8988T (cell line): ENCODE results near the gene ADRB1.

Experiments used
- DNase-seq: peaks from one replicate; pipeline ENCODE4 v3.0.0; 2011

ADRB1 gene

GRCh38 chr10:114043532-114044246, at the start of gene ADRB1:
Gene ADRB1 (plus strand): TSS chr10:114043866. CDS start chr10:114044133, 267 bp downstream.
- DNase-seq: peak; percentile 92

DNA sequence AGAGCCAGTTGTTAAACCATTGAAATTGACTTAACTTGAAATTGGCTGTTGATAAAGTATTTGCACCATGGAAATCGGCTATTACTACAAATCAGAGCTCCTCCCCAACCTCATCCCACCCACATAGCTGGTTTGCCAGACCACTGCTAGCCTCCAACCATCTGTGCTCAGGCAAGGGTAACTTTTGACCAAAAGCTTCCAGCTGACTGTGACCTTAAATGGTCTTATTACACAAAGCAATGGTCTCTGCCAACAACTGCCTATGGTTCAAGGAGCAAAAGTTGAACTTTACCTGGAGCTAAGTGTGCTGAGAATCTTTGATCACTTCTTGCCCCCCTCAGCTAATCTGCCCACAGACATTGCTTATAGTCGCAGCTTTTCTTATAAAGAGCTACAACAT, 48.5 kb upstream of the ADRB1 start:
- no peak for DNase-seq

DNA sequence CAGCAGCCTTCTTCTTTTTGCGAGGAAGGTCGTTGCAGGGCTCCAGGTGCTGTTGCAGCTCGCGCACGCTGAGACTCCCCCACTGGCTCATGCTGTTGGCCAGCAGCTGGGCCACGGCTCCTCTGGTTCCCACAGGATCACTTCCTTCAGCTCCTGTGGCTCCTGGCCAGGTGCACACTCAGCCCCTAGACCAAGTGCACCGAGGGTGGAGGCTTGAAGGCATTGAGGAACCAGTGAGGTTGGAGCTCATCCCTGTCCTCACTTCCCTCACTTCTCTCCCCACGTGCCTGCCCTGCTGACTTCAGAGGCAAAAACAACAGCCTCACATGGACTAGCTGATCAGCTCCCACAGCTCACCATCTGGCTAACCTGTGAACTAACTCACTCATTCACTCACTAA, 46.2 kb upstream of the ADRB1 start:
- DNase-seq: no peak

DNA sequence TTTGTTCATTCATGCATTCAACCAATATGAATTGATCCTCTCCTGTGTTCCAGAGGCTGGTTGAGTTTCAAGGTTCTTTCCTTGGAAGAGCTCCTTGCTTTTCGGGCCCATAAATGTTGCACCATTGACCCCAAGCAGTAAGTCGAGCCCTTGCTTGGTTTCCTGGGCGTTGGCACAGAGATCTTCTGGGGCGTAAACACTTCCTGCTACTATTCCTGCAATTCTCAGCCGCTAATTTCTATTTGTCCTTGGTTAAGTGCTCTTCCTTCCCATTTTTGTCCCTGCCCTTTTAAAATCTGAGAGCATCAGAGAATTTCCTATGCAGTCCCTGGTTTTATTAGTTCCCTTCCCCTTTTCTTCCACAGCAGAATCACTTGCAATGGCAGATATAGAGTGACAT, 44.1 kb upstream of the ADRB1 start:
- no peak for DNase-seq

GRCh38 chr10:114000457-114001010, 43.1 kb upstream of the ADRB1 start:
- no peak for DNase-seq

DNA sequence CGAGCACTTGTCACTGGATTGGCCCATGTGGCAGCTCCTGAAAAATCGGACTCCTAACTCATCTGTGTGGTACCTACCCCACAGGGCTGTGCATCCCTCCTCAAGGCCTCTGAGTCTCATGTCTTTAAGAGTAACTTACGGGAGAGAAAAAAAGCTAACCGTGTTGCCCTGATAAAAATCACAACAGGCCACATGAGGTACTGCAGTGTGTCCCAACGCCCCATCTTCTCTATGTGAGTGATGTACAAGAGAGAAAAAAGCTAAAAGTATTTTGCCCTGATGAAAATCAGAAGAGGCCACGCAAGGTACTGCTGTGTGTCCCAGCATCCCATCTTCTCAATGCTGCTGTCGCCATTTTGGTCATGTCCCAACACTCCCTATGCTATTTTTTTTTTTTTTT, 41.2 kb upstream of the ADRB1 start:
- DNase-seq: no peak

- DNase-seq: no peak
Observed at GRCh38 chr10:114003161-114003941, 40.3 kb upstream of the ADRB1 start.

DNA sequence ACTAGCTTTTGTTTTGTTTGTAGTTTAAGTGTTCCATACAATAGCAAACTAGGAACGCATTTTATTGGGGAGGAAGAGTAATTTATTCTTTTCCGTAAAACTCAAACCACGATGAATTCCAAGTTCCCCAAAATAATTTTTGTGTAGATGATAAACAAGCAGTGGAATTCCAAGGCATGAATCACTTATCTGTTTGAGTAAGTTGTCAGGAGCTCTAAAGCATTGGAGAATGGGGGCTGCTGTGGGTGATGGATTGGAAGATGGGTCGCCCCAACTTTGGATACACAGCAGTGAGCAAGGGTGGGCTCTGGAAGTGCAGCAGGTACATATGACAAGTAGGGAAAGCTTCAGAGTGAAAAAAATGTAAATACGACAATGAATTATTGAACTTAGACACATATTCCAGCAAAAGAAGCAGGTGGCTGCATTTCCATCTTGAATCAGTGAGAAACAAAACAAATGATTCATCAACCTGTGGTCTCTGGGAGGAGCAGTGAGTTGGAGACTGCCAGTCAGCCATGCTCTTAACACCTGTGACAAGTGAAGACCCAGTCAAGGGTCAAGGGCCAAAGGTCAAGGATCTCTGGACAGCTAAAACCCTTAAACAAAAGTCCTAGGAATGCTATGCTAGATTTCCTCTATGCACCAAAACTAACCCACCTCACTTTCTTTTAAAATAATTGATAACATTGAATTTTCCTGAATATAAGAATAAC, 34.2 kb upstream of the ADRB1 start:
- no peak for DNase-seq

DNA sequence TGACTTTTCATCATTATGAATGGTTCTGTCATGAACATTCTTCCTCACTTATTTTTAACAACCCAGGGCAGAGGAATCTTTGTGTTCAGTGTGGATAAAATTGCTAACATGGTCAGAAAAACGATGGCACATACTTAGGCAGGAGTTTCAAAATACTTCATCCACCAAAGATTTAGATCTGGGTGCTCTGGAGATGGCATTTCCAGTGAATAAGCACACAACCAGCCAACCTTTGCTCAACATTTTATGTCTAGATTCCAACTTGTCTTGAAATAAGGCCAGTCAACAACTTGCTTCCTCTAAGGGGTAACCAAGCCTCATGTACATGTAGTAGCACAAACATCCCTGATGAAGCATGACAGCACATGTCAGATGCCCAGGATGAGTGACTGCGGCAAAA, 33.4 kb upstream of the ADRB1 start:
- no peak for DNase-seq

DNA sequence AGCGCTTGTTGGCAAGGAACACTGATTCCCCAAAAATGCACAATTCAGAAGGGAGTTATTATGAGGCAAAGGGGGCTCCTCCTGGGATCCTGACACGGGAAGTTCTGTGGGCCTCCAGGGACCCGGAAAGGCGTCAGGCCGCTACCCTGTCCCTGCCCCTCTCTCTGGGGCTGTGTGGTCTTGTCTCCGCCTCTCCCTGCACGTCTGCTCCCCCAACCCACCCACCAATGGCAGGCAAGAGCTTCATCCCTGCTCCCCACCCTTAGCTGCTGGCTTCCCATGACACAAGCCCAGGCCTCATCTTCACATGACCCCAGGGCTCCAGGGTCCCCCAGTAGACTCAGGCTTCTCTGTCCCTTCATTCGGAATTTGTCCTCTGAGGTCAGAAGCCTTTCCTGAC, 31.0 kb upstream of the ADRB1 start:
- no peak for DNase-seq

DNA sequence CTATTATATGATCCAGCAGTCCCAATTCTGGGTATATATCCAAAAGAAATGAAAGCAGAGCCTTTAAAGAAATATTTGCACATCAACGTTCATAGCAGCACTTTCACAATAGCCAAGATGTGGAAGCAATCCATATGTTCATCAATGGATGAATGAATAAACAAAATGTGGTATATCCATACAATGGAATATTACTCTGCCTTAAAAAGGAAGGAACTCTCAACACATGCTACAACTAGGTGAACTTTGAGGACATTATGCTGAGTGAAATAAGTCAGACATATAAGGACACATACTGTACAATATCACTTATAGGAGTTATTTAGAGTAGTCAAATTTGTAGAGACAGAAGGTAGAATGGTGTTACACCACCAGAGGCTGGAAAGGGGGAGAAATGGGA, 28.0 kb upstream of the ADRB1 start:
- no peak for DNase-seq

DNA sequence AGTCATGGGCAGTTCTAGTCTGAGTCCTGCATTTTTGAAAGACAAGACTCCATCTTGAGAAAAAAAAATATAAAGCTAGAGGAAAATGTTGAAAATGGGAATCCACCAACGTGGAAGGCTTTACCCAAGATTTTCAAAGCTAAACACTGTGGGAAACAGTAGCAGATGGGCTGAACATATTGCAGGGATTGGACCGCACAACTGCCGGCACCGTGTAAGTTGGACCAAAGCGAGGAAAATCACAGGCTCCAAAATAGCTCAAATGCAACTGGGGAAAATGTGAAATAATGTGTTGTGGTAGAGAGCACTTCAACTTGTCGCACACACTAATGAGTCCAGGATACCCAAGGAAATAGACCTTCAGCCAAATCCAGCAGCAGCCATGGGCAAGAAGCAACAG, 26.4 kb upstream of the ADRB1 start:
- no peak for DNase-seq

DNA sequence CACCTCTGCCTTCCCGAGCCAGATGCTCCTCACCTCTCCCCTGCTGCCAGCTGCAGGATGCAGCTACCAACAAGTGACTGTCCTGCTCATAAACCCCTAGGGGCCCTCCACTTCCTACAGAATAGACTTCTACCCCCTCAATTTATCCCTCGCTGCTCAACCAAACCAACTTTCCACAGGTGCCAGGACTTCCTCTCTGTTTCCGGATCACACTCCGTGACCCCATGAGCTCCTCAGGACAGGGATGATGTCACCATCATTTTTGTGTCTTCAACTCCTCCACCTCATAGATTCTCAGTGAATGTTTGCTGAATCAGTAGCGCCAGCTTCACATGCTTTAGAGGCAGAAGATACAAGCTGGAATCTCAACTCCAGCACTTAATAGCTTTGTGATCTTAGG, 25.8 kb upstream of the ADRB1 start:
- DNase-seq: no peak

DNA sequence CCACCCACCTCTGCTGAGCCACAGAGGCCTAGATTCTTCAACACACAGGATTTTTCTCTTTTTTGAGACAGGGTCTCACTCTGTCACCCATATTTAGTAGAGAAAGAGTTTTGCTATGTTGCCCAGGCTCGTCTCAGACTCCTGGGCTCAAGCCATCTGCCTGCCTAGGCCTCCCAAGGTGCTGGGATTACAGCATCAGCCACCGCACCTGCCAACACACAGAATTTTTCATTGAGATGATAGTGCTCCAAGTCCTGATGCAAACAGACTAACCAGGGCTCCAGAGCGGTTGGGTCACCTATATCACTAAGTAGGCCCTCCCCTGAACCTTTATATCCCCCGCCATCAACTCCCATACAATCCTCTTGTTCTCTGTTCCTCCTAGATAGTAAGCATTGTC, 24.4 kb upstream of the ADRB1 start:
- no peak for DNase-seq

GRCh38 chr10:114021154-114021553, 22.5 kb upstream of the ADRB1 start:
- DNase-seq: no peak

DNA sequence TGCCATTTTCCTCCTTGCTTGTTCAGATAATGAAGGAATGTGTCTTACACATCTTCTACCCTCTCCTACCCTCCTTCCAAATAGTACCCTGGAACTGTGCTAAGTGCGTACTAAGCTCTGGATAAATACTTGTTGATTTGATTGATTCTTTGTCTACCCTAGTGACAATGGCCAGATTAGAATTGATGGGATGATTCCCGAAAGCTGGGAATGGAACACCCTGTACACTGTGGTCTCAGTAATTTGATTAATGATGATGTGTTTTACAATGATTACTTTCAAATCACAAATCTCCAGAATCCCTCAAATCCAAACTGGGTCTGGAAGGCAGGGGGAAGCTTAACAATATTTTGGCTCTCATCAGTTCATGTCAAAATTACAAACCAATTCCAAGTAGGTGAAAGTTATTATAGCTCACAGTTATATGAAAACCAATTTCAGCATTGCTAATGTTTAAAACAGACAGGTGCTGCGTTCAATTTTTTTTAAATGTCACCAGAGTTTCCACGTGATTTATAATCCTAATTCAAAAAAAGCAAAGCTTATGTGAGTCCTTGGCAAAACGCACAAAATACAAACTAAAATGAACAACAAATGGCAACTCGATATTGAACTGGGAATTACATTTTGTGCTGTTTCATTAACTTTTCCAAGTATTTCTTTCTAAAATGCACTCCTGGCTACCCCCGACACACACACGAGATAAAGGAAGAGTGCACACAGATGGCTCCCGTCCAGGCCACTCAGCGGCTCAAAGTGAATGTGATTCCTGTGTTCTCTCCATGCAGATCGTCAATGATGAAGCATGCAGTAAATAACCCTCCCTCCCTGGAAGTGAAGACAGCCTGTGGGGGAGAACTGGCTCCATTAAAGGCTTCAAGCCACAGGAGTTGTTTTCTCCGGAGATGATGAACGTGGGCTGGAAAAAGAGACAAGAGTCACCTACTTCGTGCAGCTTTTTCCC, 21.7 kb upstream of the ADRB1 start:
- no peak for DNase-seq

DNA sequence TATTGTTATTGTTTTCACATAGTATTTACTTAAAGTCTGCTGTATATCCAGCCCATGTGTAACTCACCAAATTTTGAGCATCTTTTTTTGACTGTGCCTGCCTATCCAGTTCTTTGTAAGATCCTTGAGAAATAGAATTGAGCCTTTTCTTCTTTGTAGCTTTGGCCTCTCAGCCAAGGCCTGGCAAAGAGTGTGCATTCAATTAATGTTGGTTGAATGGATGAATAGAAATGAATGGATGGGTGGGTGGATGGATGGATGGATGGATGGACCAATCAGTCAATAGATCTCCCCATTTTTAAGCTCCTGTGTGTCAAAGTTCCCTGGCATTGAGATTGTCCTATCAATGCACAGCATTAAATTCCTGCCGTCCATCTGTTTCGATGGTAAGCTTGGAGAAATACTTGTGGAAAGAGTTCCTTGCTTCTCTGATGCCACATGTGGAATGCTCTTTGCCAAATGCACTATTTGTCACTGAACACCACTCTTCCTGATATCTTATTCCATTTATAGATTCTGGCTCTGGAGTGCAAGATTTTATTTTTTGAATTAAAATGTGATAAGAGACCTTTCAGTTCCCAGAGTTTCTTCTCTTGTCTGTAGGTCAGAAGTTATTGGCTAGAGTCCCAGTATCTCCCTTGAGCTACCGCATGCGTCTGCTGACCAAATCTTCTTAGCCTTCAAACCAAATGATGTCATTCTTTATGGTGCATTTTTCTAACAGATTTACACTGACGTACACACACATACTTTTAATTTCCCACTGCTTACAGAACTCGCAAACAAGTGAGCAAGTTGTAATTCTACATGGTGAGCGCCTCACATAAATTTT, 20.7 kb upstream of the ADRB1 start:
- no peak for DNase-seq

DNA sequence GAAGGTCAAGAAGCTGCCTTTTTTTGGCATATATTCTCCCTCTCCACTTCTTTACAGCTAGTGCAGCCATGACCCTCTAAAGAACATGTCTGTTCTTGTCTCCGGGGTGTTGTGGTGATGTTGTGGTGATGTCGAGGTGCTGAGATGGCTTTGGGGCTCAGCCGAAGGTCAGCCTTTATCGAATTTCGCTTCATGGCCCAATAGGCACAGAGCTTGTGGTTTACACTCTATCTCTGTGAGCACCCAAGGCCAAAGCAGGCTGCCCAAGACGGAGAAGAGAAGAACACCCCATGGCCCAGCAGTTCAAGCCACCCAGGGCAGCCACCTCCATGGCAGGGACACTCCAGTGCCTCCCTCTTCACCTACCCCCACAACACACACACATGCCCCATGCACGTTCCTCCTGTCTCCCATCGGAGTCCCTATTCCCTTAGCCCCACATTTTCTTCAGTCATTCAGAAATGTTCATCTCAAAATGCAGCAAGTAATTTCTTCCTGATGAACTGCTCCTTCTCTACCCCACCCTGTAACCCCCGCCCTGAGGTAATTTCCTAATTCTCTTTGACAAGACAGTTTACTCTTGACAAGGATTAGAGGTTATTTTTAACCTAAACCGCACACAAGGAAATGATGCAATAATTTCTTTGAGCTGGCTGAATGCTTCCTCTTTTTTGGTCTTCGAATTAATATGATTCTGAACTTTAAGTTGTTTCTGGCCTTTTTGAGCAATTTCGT, 18.6 kb upstream of the ADRB1 start:
- no peak for DNase-seq

GRCh38 chr10:114025611-114026130, 18.0 kb upstream of the ADRB1 start:
- no peak for DNase-seq
